HepG2 (cell line): Measurements from ENCODE around the gene KLHL11. TPM values are rescaled to one million over a fixed set of nuclear protein-coding genes. Genes with fewer than 3 reads are reported as not detected.

Experiments
- MZF1 ChIP-seq: sonication (generic); formaldehyde crosslinking; IDR thresholded peaks from 2 replicates; pipeline ENCODE4 v1.8.1; 2023; ENCODE audit warnings: mild to moderate bottlenecking, missing genetic modification reagents, borderline replicate concordance
- NCOA5 ChIP-seq: sonication (generic); formaldehyde crosslinking; IDR thresholded peaks from 2 replicates; pipeline ENCODE4 v1.4.0; 2020; ENCODE audit warnings: missing genetic modification reagents
- NFATC3 ChIP-seq: sonication (generic); formaldehyde crosslinking; IDR thresholded peaks from 2 replicates; pipeline ENCODE4 v1.5.1; 2020; ENCODE audit warnings: mild to moderate bottlenecking, missing genetic modification reagents
- NONO ChIP-seq, 2 experiments: fragments of 450-650 bp in 1 of 2; sonication (generic) in 1 of 2; formaldehyde crosslinking in 1 of 2; IDR thresholded peaks in 1 of 2; conservative IDR thresholded peaks in 1 of 2; 2 replicates each; pipeline versions ENCODE4 v1.6.1 to v1.8.0; 2017 to 2022; ENCODE audit warnings: mild to moderate bottlenecking in 1 of 2, missing genetic modification reagents in 1 of 2, moderate library complexity in 1 of 2
- SIX4 ChIP-seq: sonication (generic); formaldehyde crosslinking; IDR thresholded peaks from 2 replicates; pipeline ENCODE4 v1.4.0; 2020; ENCODE audit warnings: missing genetic modification reagents
- SOX13 ChIP-seq, 3 experiments: fragments of 450-650 bp in 1 of 3; sonication (generic) in 1 of 3; formaldehyde crosslinking in 1 of 3; IDR thresholded peaks in 2 of 3; conservative IDR thresholded peaks in 1 of 3; 2 replicates each; pipeline versions ENCODE4 v1.5.0 to v1.6.1; 2016 to 2020; ENCODE audit warnings: antibody characterized with exemption in 1 of 3, mild to moderate bottlenecking in 1 of 3, missing compliant biosample characterization in 1 of 3, missing genetic modification reagents in 1 of 3, moderate library complexity in 1 of 3
- TAF15 ChIP-seq: fragments of 200-400 bp; formaldehyde crosslinking; IDR thresholded peaks from one replicate; pipeline ENCODE4 v1.6.1; 2018; ENCODE audit warnings: mild to moderate bottlenecking, low read depth, low read length; ENCODE audit not compliant: poor library complexity, severe bottlenecking
- TEAD2 ChIP-seq: sonication (generic); formaldehyde crosslinking; IDR thresholded peaks from 2 replicates; pipeline ENCODE4 v1.9.0; 2021; ENCODE audit warnings: missing genetic modification reagents
- ZNF205 ChIP-seq: IDR thresholded peaks from 2 replicates; pipeline ENCODE4 v1.6.1; 2018; ENCODE audit warnings: missing biosample characterization, missing genetic modification reagents
- ZNF335 ChIP-seq: sonication (generic); formaldehyde crosslinking; IDR thresholded peaks from 2 replicates; pipeline ENCODE4 v1.4.0; 2020; ENCODE audit warnings: missing genetic modification reagents
- ZNF761 ChIP-seq: sonication (generic); formaldehyde crosslinking; conservative IDR thresholded peaks from 2 replicates; pipeline ENCODE4 v1.4.0; 2020; ENCODE audit warnings: mild to moderate bottlenecking, missing genetic modification reagents
- ZNF883 ChIP-seq: sonication (generic); formaldehyde crosslinking; IDR thresholded peaks from 2 replicates; pipeline ENCODE4 v1.5.1; 2020; ENCODE audit warnings: mild to moderate bottlenecking, missing genetic modification reagents; ENCODE audit errors: not compliant biosample characterization
- polyA plus RNA-seq, 8 experiments: library from polyadenylated mRNA; depleted of rRNA in 3 of 8; stranded (reverse) in 7 of 8; unstranded in 1 of 8; fragments of >200 nt; fragmentation: Illumina TruSeq in 4 of 8; extraction: Trizol in 4 of 8; gene quantifications; 2 replicates each; pipeline versions ENCODE4 v1.2.1 to v1.2.3, GENCODE V29; 2011 to 2016; ENCODE audit warnings: low read depth in 4 of 8, missing spikeins in 1 of 8, mixed read lengths in 1 of 8; ENCODE audit not compliant: insufficient read depth in 1 of 8
- total RNA-seq, 5 experiments: library from RNA; depleted of rRNA; stranded (reverse); fragments of >200 nt; fragmentation: Illumina TruSeq; extraction: Trizol; gene quantifications; 2 replicates each; pipeline ENCODE4 v1.2.3, GENCODE V29; 2016; ENCODE audit warnings: low read depth in 1 of 5
- TF ChIP-seq, protein P1 (sequence below): sonication (generic); formaldehyde crosslinking; IDR thresholded peaks from 2 replicates; pipeline ENCODE4 v1.5.1; 2020; ENCODE audit warnings: mild to moderate bottlenecking, missing genetic modification reagents, borderline replicate concordance
- TF ChIP-seq, protein P2 (sequence below): IDR thresholded peaks from 2 replicates; pipeline ENCODE4 v1.6.1; 2018; ENCODE audit warnings: missing genetic modification reagents, mild to moderate bottlenecking, missing compliant biosample characterization
- TF ChIP-seq, protein P3 (sequence below): sonication (generic); formaldehyde crosslinking; IDR thresholded peaks from 2 replicates; pipeline ENCODE4 v1.4.0; 2020; ENCODE audit warnings: mild to moderate bottlenecking, missing genetic modification reagents
- TF ChIP-seq, protein P4 (sequence below): sonication (generic); formaldehyde crosslinking; IDR thresholded peaks from 2 replicates; pipeline ENCODE4 v1.8.1; 2023; ENCODE audit warnings: mild to moderate bottlenecking, inconsistent platforms, moderate library complexity, missing genetic modification reagents, borderline replicate concordance
- TF ChIP-seq, protein P5 (sequence below): sonication (generic); formaldehyde crosslinking; IDR thresholded peaks from 2 replicates; pipeline ENCODE4 v1.5.1; 2020; ENCODE audit warnings: mild to moderate bottlenecking, moderate library complexity, missing genetic modification reagents

Gene KLHL11
- total and polyA plus RNA-seq, 2 of the 13 experiments (the other 11 are each of a cell fraction or from before 2014, with no cell fraction given): 7.7 to 27.5 TPM

DNA sequence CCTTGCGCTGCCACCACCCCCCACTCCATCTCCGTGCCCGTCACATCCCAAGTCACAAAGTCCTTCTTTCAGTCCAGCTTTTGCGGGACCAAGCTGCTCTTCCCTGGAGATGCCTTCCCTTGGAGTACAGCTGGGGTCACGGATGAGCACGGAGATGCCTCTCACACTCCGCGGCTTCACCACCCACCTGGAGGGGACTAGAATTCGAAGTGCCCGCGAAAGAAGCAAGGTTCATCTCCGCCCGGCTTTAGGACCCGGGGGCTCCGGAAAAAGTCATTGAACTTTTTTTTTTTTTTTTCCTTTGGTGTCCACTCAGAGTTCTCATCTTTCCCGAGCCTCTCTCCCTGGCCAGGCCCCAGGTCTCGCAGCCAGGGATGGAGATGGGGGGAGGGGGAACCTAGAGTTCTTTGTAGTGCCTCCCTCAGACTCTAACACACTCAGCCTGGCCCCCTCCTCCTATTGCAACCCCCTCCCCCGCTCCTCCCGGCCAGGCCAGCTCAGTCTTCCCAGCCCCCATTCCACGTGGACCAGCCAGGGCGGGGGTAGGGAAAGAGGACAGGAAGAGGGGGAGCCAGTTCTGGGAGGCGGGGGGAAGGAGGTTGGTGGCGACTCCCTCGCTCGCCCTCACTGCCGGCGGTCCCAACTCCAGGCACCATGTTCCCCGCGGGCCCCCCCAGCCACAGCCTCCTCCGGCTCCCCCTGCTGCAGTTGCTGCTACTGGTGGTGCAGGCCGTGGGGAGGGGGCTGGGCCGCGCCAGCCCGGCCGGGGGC, 52.7 kb downstream of the KLHL11 start, which contains the start of gene FKBP10 (continued):
- TF ChIP-seq, protein P1, sequence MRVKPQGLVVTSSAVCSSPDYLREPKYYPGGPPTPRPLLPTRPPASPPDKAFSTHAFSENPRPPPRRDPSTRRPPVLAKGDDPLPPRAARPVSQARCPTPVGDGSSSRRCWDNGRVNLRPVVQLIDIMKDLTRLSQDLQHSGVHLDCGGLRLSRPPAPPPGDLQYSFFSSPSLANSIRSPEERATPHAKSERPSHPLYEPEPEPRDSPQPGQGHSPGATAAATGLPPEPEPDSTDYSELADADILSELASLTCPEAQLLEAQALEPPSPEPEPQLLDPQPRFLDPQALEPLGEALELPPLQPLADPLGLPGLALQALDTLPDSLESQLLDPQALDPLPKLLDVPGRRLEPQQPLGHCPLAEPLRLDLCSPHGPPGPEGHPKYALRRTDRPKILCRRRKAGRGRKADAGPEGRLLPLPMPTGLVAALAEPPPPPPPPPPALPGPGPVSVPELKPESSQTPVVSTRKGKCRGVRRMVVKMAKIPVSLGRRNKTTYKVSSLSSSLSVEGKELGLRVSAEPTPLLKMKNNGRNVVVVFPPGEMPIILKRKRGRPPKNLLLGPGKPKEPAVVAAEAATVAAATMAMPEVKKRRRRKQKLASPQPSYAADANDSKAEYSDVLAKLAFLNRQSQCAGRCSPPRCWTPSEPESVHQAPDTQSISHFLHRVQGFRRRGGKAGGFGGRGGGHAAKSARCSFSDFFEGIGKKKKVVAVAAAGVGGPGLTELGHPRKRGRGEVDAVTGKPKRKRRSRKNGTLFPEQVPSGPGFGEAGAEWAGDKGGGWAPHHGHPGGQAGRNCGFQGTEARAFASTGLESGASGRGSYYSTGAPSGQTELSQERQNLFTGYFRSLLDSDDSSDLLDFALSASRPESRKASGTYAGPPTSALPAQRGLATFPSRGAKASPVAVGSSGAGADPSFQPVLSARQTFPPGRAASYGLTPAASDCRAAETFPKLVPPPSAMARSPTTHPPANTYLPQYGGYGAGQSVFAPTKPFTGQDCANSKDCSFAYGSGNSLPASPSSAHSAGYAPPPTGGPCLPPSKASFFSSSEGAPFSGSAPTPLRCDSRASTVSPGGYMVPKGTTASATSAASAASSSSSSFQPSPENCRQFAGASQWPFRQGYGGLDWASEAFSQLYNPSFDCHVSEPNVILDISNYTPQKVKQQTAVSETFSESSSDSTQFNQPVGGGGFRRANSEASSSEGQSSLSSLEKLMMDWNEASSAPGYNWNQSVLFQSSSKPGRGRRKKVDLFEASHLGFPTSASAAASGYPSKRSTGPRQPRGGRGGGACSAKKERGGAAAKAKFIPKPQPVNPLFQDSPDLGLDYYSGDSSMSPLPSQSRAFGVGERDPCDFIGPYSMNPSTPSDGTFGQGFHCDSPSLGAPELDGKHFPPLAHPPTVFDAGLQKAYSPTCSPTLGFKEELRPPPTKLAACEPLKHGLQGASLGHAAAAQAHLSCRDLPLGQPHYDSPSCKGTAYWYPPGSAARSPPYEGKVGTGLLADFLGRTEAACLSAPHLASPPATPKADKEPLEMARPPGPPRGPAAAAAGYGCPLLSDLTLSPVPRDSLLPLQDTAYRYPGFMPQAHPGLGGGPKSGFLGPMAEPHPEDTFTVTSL (CRISPR knock-in tag): 0 out of 2 replicates have a peak, but pooled peaks have one; percentile 33
- TF ChIP-seq, protein P2, sequence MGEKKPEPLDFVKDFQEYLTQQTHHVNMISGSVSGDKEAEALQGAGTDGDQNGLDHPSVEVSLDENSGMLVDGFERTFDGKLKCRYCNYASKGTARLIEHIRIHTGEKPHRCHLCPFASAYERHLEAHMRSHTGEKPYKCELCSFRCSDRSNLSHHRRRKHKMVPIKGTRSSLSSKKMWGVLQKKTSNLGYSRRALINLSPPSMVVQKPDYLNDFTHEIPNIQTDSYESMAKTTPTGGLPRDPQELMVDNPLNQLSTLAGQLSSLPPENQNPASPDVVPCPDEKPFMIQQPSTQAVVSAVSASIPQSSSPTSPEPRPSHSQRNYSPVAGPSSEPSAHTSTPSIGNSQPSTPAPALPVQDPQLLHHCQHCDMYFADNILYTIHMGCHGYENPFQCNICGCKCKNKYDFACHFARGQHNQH (CRISPR knock-in tag): peak; percentile 63; the same call in 1 of the 2 replicates
- TF ChIP-seq, protein P3, sequence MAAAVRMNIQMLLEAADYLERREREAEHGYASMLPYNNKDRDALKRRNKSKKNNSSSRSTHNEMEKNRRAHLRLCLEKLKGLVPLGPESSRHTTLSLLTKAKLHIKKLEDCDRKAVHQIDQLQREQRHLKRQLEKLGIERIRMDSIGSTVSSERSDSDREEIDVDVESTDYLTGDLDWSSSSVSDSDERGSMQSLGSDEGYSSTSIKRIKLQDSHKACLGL (CRISPR knock-in tag): peak; percentile 83
- TF ChIP-seq TAF15 (peak; percentile 79), ZNF883 (CRISPR knock-in tag) (no peak), ZNF335 (0 out of 2 replicates have a peak, but pooled peaks have one; percentile 26), NFATC3 (CRISPR knock-in tag) (0 out of 2 replicates have a peak, but pooled peaks have one; percentile 67), NCOA5 (CRISPR knock-in tag) (no peak), TEAD2 (no peak), NONO (IDR thresholded peaks at IDR 0.05) (no peak), NONO (CRISPR knock-in tag; conservative IDR thresholded peaks at IDR 0.05) (peak; percentile 78), ZNF761 (CRISPR knock-in tag) (peak; percentile 71), SIX4 (peak; percentile 70), MZF1 (CRISPR knock-in tag) (0 out of 2 replicates have a peak, but pooled peaks have one; percentile 77), SOX13 (IDR thresholded peaks at IDR 0.05) (no peak), SOX13 (CRISPR knock-in tag; conservative IDR thresholded peaks at IDR 0.05 in 1 of 2, IDR thresholded peaks at IDR 0.05 in 1 of 2) (peak in 1 of 2 experiments; percentile 10; a peak in 1 of 4 replicates), ZNF205 (CRISPR knock-in tag) (no peak)
- TF ChIP-seq, protein P4, sequence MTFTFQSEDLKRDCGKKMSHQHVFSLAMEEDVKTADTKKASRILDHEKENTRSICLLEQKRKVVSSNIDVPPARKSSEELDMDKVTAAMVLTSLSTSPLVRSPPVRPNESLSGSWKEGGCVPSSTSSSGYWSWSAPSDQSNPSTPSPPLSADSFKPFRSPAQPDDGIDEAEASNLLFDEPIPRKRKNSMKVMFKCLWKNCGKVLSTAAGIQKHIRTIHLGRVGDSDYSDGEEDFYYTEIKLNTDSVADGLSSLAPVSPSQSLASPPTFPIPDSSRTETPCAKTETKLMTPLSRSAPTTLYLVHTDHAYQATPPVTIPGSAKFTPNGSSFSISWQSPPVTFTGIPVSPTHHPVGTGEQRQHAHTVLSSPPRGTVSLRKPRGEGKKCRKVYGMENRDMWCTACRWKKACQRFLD (CRISPR knock-in tag): peak; percentile 15; the same call in 1 of the 2 replicates
- TF ChIP-seq, protein P5, sequence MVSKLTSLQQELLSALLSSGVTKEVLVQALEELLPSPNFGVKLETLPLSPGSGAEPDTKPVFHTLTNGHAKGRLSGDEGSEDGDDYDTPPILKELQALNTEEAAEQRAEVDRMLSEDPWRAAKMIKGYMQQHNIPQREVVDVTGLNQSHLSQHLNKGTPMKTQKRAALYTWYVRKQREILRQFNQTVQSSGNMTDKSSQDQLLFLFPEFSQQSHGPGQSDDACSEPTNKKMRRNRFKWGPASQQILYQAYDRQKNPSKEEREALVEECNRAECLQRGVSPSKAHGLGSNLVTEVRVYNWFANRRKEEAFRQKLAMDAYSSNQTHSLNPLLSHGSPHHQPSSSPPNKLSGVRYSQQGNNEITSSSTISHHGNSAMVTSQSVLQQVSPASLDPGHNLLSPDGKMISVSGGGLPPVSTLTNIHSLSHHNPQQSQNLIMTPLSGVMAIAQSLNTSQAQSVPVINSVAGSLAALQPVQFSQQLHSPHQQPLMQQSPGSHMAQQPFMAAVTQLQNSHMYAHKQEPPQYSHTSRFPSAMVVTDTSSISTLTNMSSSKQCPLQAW (CRISPR knock-in tag): peak; percentile 30; the same call in 1 of the 2 replicates
